Thyroid gland (tissue), 4 donors: ENCODE results near the gene CXCL16. TPM values are rescaled to one million over a fixed set of nuclear protein-coding genes. Genes with fewer than 3 reads are reported as not detected.
A peak's percentile ranks its signal among the peaks of the same experiment; 100 is the strongest.

Source experiments
- DNase-seq, 2 donors: peaks; one replicate each; pipeline ENCODE4 v3.0.0-alpha.2; 2019
- H3K27ac ChIP-seq, 3 donors: fragments of 200-600 bp; sonication (generic); 1 replicate in 2 of 3; 2 replicates in 1 of 3; pipeline ENCODE4 v1.5.1; 2016 to 2019; ENCODE audit warnings: mild to moderate bottlenecking in 1 of 3, moderate library complexity in 1 of 3
- H3K27me3 ChIP-seq: fragments of 200-600 bp; sonication (generic); one replicate; pipeline ENCODE4 v1.5.1; 2019
- H3K36me3 ChIP-seq, 2 donors: fragments of 200-600 bp; sonication (generic); one replicate each; pipeline ENCODE4 v1.5.1; 2016 to 2019
- H3K4me1 ChIP-seq, 2 donors: fragments of 200-600 bp; sonication (generic); one replicate each; pipeline ENCODE4 v1.5.1; 2017 to 2019
- H3K4me3 ChIP-seq, 3 donors: fragments of 200-600 bp; sonication (generic); replicated peaks in 1 of 3; 1 replicate in 2 of 3; 2 replicates in 1 of 3; pipeline ENCODE4 v1.5.1; 2016; ENCODE audit warnings: mild to moderate bottlenecking in 1 of 3
- H3K9me3 ChIP-seq: fragments of 200-600 bp; sonication (generic); one replicate; pipeline ENCODE4 v1.5.1; 2017
- CTCF ChIP-seq, 6 experiments: fragments of 200-600 bp in 3 of 6; fragments of 450-650 bp in 3 of 6; sonication (generic) in 3 of 6; IDR thresholded peaks; one replicate each; pipeline ENCODE4 v1.5.1; 2016 to 2019; ENCODE audit warnings: antibody characterized with exemption in 6 of 6, mild to moderate bottlenecking in 2 of 6, inconsistent platforms in 1 of 6, moderate library complexity in 1 of 6
- POLR2A ChIP-seq, 2 donors: fragments of 450-650 bp; IDR thresholded peaks; one replicate each; pipeline ENCODE4 v1.6.1; 2017; ENCODE audit warnings: antibody characterized with exemption in 2 of 2, mild to moderate bottlenecking in 2 of 2, moderate library complexity in 1 of 2
- WGBS, 2 donors: methylation state at CpG; one replicate each; pipeline ENCODE4 v1.1.5; 2017; 5-methylcytosine and 5-hydroxymethylcytosine counted together
- intact Hi-C: fragments of 100-400 bp; cut with DNase I; formaldehyde crosslinking; loops from one replicate; pipeline ENCODE4 v1.15.1; 2023
- total RNA-seq, 4 donors: library from RNA; depleted of rRNA; stranded (reverse); fragments of >200 nt; gene quantifications; one replicate each; pipeline ENCODE4 v1.2.3, GENCODE V29; 2016

CXCL16 gene
- total RNA-seq, 4 donors from 2014 or later = 6.6 to 13.7 (median 12.8) TPM

GRCh38 chr17:4712526-4712925, 27.2 kb downstream of the CXCL16 start:
- peaks cover 7 to 8% of the 10 kb centered on the region in 2 donors for H3K4me1 ChIP-seq
- DNase-seq = no peak

GRCh38 chr17:4711661-4712181, 28.0 kb downstream of the CXCL16 start:
- intact Hi-C loops = loop anchor here (2.0 to 5.0 kb wide), 2 partner anchors 19 to 176 kb away; partner anchors contain the start of gene MED11
- peaks cover 7 to 8% of the 10 kb centered on the region in 2 donors for H3K4me1 ChIP-seq
- no peaks in the 10 kb centered on the region for H3K36me3 ChIP-seq
- 62 to 73% methylated on average over 6 of the region's 6 CpGs for WGBS, 2 donors
- H3K27me3 ChIP-seq = no peaks in the 10 kb centered on the region
- DNase-seq = no peak
- no peak for TF ChIP-seq POLR2A (IDR thresholded peaks at IDR 0.05)
- TF ChIP-seq CTCF (IDR thresholded peaks at IDR 0.05) = no peak
- H3K9me3 ChIP-seq = no peaks in the 10 kb centered on the region
- no peak overlapping the region for H3K4me3 ChIP-seq
- no peak overlapping the region for H3K27ac ChIP-seq

More at GRCh38 chr17:4712526-4712925, 27.2 kb downstream of the CXCL16 start:
- WGBS, 2 donors = 92 to 94% methylated on average over 3 of the region's 3 CpGs
- H3K4me3 ChIP-seq = no peak overlapping the region
- TF ChIP-seq CTCF (IDR thresholded peaks at IDR 0.05) (no peak), POLR2A (IDR thresholded peaks at IDR 0.05) (no peak)
- no peak overlapping the region for H3K27ac ChIP-seq
- H3K27me3 ChIP-seq = no peaks in the 10 kb centered on the region
- no peaks in the 10 kb centered on the region for H3K9me3 ChIP-seq
- intact Hi-C loops = loop anchor here (5.0 kb wide), 1 partner anchor 175 kb away; no protein-coding TSS in a partner anchor
- no peaks in the 10 kb centered on the region for H3K36me3 ChIP-seq

GRCh38 chr17:4710693-4711634, 28.8 kb downstream of the CXCL16 start:
- H3K27me3 ChIP-seq = no peaks in the 10 kb centered on the region
- WGBS, 2 donors = 17 to 20% methylated on average over 26 to 29 of the region's 57 CpGs
- H3K36me3 ChIP-seq = no peaks in the 10 kb centered on the region
- intact Hi-C loops = loop anchor here (2.0 to 5.0 kb wide), 2 partner anchors 20 to 176 kb away; partner anchors contain the start of gene MED11
- H3K4me3 ChIP-seq = peak overlapping the region in 2 of 3 donors; percentile 48 to 59
- H3K27ac ChIP-seq = peak overlapping the region; percentile 42 to 81 (median 68)
- no peaks in the 10 kb centered on the region for H3K9me3 ChIP-seq
- TF ChIP-seq POLR2A (IDR thresholded peaks at IDR 0.05) (no peak), CTCF (IDR thresholded peaks at IDR 0.05) (no peak)
- H3K4me1 ChIP-seq = peaks cover 7 to 8% of the 10 kb centered on the region in 2 donors
- DNase-seq = no peak

- Histone ChIP-seq H3K27me3 (no peaks in the 10 kb centered on the region), H3K4me3 (peak within 1 kb of the TSS in 2 of 3 donors; percentile 48 to 59), H3K36me3 (no peaks in the 10 kb centered on the region), H3K9me3 (no peaks in the 10 kb centered on the region), H3K27ac (peak within 1 kb of the TSS; percentile 42 to 81 (median 68)), H3K4me1 (peaks cover 7 to 8% of the 10 kb centered on the region in 2 donors)
- 1 to 2% methylated on average over 22 to 39 of the region's 67 CpGs for WGBS, 2 donors
- DNase-seq = peak; percentile 98 to 99
- peak; percentile 27 to 72 (median 63) for TF ChIP-seq CTCF (IDR thresholded peaks at IDR 0.05)
- TF ChIP-seq POLR2A (IDR thresholded peaks at IDR 0.05) = peak in 1 of 2 donors; percentile 42
- intact Hi-C loops = loop anchor here (2.0 to 5.0 kb wide), 2 partner anchors 21 to 177 kb away; partner anchors contain the start of gene MED11
These were observed 29.7 kb downstream of the CXCL16 start, which contains the start of gene ARRB2 for GRCh38 chr17:4709794-4710692. Gene ARRB2 (plus strand): TSS chr17:4710632. CDS start chr17:4710722, 90 bp downstream.
